A673 (cell line): ENCODE measurements around the gene MXRA7. TPM values are rescaled to one million over a fixed set of nuclear protein-coding genes. Genes with fewer than 3 reads are reported as not detected.

Source experiments
- BruUV-seq: library from RNA; stranded (reverse); fragments of 400-500 nt; replicated peaks from 2 replicates; lab custom pipeline; 2021; lab: Mats Ljungman, UMichigan
- CTCF ChIA-PET: fragments of 300-600 bp; sonication (Branson Sonifier 250); formaldehyde crosslinking; loops from one replicate; lab custom pipeline; 2022; ENCODE audit warnings: antibody characterized with exemption; lab: Charles Lee
- POLR2A ChIA-PET: fragments of 300-600 bp; sonication (Branson Sonifier 250); formaldehyde crosslinking; loops from one replicate; lab custom pipeline; 2022; ENCODE audit warnings: antibody characterized with exemption; ENCODE audit not compliant: low non-redundant PET; lab: Charles Lee
- DNase-seq: peaks from one replicate; pipeline ENCODE4 v3.0.0-alpha.2; 2015; ENCODE audit warnings: low spot score
- H3K27ac ChIP-seq: fragments of 200-600 bp; sonication (generic); 2 replicates; pipeline ENCODE4 v1.5.1; 2016; ENCODE audit warnings: mixed run types, low read depth, mild to moderate bottlenecking, mixed read lengths, antibody characterized with exemption, low read length; ENCODE audit not compliant: poor library complexity, severe bottlenecking
- H3K27me3 ChIP-seq: fragments of 200-600 bp; sonication (generic); replicated peaks from 2 replicates; pipeline ENCODE4 v1.6.1; 2017; ENCODE audit warnings: mixed run types, low read depth, mild to moderate bottlenecking, mixed read lengths, antibody characterized with exemption, low read length; ENCODE audit not compliant: insufficient read depth, poor library complexity
- H3K36me3 ChIP-seq: fragments of 200-600 bp; sonication (generic); 2 replicates; pipeline ENCODE4 v1.6.1; 2016; ENCODE audit warnings: mixed run types, mild to moderate bottlenecking, mixed read lengths, antibody characterized with exemption, low read length; ENCODE audit not compliant: insufficient read depth, poor library complexity, severe bottlenecking
- H3K4me1 ChIP-seq: fragments of 200-600 bp; sonication (generic); 2 replicates; pipeline ENCODE4 v1.6.1; 2017; ENCODE audit warnings: mixed run types, mild to moderate bottlenecking, mixed read lengths, antibody characterized with exemption, low read length; ENCODE audit not compliant: insufficient read depth, poor library complexity, severe bottlenecking
- H3K4me3 ChIP-seq: fragments of 200-600 bp; sonication (generic); 2 replicates; pipeline ENCODE4 v1.5.1; 2016; ENCODE audit warnings: low read depth, mixed run types, mild to moderate bottlenecking, mixed read lengths, low read length; ENCODE audit not compliant: poor library complexity, severe bottlenecking
- H3K9me3 ChIP-seq: fragments of 200-600 bp; sonication (generic); 2 replicates; pipeline ENCODE4 v1.6.1; 2016; ENCODE audit warnings: mixed run types, low read depth, mild to moderate bottlenecking, mixed read lengths, antibody characterized with exemption, low read length; ENCODE audit not compliant: poor library complexity, severe bottlenecking
- EZH2 ChIP-seq: fragments of 200-600 bp; sonication (generic); IDR thresholded peaks from 2 replicates; pipeline ENCODE4 v1.6.1; 2017; ENCODE audit warnings: borderline replicate concordance, low read depth, mild to moderate bottlenecking, mixed read lengths, antibody characterized with exemption, low read length; ENCODE audit not compliant: poor library complexity, severe bottlenecking
- intact Hi-C: fragments of 100-400 bp; cut with micrococcal nuclease; formaldehyde crosslinking; loops from one replicate; pipeline ENCODE4 v1.10.0; 2022; ENCODE audit not compliant: unreplicated experiment
- total RNA-seq: library from RNA; stranded (reverse); gene quantifications from 2 replicates; pipeline ENCODE4 v1.2.3, GENCODE V29; 2021
- TF ChIP-seq, protein P1 (sequence below): fragments of 300-800, 200-600 bp; sonication (generic); conservative IDR thresholded peaks from 2 replicates; pipeline ENCODE4 v1.5.1; 2017; ENCODE audit warnings: low read depth, mild to moderate bottlenecking, antibody characterized with exemption, low read length, moderate library complexity, mixed read lengths

The MXRA7 gene
- total RNA-seq, 1 experiment from 2014 or later, result 61.5 TPM

DNA sequence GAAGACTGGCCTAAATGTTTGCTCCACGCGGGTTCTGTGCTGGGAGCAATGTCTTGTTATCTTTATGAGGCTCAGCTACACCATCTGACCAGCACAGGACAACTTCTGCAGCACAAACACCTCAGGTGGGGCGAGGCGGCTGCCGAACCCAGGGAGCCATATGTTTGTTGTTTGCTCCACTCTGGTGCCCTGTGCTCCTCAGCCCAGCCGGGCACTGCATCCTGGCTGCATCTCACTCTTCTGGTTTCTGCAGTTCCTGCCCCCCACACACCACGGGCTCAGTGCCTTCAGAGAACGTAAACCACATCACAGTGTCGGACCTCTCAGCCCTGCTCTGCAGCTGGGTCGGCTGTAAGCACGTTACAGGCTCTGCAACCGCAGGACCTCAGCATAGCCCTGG is 32.4 kb downstream of the MXRA7 start:
- CTCF ChIA-PET, result no interaction called here
- H3K27me3 ChIP-seq, result no peaks in the 10 kb centered on the region
- DNase-seq, result no peak
- H3K4me1 ChIP-seq, result no peaks in the 10 kb centered on the region
- no peak overlapping the region for H3K27ac ChIP-seq
- BruUV-seq, result no TSS peak
- H3K36me3 ChIP-seq, result peaks cover 4% of the 10 kb centered on the region
- no peaks in the 10 kb centered on the region for H3K9me3 ChIP-seq
- intact Hi-C loops, result no loop called here
- no peak for TF ChIP-seq EZH2
- TF ChIP-seq, protein P1, sequence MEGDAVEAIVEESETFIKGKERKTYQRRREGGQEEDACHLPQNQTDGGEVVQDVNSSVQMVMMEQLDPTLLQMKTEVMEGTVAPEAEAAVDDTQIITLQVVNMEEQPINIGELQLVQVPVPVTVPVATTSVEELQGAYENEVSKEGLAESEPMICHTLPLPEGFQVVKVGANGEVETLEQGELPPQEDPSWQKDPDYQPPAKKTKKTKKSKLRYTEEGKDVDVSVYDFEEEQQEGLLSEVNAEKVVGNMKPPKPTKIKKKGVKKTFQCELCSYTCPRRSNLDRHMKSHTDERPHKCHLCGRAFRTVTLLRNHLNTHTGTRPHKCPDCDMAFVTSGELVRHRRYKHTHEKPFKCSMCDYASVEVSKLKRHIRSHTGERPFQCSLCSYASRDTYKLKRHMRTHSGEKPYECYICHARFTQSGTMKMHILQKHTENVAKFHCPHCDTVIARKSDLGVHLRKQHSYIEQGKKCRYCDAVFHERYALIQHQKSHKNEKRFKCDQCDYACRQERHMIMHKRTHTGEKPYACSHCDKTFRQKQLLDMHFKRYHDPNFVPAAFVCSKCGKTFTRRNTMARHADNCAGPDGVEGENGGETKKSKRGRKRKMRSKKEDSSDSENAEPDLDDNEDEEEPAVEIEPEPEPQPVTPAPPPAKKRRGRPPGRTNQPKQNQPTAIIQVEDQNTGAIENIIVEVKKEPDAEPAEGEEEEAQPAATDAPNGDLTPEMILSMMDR, result no peak
- H3K4me3 ChIP-seq, result no peak overlapping the region
- POLR2A ChIA-PET, result no interaction called here

DNA sequence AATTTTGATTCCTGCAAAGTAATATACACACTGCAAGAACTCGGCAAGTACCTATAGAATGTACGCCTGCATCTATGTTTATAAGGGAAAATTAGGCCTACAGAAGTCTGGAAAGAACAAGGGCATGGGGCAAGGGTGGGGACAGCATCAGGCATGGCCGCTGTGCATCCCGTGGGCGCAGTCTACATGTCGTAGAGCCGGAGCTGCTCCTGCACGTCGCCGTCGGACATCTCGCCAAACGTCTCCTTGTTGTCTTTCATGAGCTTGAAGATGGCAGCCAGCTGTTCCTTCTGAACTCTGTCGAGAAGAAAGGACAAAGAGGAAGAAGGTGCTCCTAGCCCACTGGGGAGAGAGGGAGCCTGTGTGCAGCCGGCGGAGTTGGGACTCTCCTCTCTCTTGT is 33.4 kb downstream of the MXRA7 start:
- Histone ChIP-seq H3K27ac (no peak overlapping the region), H3K4me3 (no peak overlapping the region), H3K4me1 (peaks cover 3% of the 10 kb centered on the region), H3K27me3 (no peaks in the 10 kb centered on the region), H3K9me3 (no peaks in the 10 kb centered on the region), H3K36me3 (no peaks in the 10 kb centered on the region)
- ChIA-PET POLR2A (no interaction called here), CTCF (no interaction called here)
- intact Hi-C loops, result no loop called here
- TF ChIP-seq, protein P1, result no peak
- no peak for TF ChIP-seq EZH2
- no TSS peak for BruUV-seq
- DNase-seq, result no peak

DNA sequence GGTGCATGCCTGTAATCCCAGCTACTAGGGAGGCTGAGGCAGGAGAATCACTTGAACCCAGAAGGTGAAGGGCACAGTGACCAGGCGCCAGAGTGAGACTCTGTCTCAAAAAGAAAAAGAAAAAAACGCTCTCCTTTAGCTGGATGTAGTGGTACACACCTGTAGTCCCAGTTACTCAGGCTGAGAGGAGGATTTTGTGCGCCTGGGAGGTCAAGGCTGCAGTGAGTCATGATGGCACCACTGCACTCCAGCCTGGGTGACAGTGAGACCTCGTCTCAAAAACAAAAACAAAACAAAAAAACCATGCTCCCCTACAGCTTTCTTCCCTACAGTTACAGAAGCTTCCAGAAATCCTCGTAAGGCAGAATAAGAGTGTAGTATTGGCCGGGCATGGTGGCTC is 34.1 kb downstream of the MXRA7 start:
- Histone ChIP-seq H3K27me3 (no peaks in the 10 kb centered on the region), H3K9me3 (no peaks in the 10 kb centered on the region), H3K27ac (no peak overlapping the region), H3K36me3 (no peaks in the 10 kb centered on the region), H3K4me3 (no peak overlapping the region), H3K4me1 (peaks cover 6% of the 10 kb centered on the region)
- BruUV-seq, result no TSS peak
- no peak for TF ChIP-seq EZH2
- TF ChIP-seq, protein P1, result no peak
- ChIA-PET CTCF (no interaction called here), POLR2A (no interaction called here)
- intact Hi-C loops, result no loop called here
- DNase-seq, result no peak
